Activated T-cell treated with anti-CD3 and anti-CD28 coated beads for 48 hours (primary cell): ENCODE data around the gene POLR3E.
A peak's percentile ranks its signal among the peaks of the same experiment; 100 is the strongest.
"Not testable (repeated sequence)": the region's sequence is repeated elsewhere in the genome, so short reads cannot be mapped to it uniquely, and the experiment has no call there.

Experiments used
- DNase-seq: peaks from one replicate; pipeline ENCODE4 v3.0.0-alpha.2; 2020; ENCODE audit warnings: low read depth

POLR3E gene

GRCh38 chr16:22366371-22366770 lies 69.2 kb downstream of the POLR3E start:
- DNase-seq = no peak

GRCh38 chr16:22366889-22367288 lies 69.7 kb downstream of the POLR3E start:
- no peak for DNase-seq

GRCh38 chr16:22368200-22368826 lies 71.1 kb downstream of the POLR3E start:
- not testable (repeated sequence) for DNase-seq

DNA sequence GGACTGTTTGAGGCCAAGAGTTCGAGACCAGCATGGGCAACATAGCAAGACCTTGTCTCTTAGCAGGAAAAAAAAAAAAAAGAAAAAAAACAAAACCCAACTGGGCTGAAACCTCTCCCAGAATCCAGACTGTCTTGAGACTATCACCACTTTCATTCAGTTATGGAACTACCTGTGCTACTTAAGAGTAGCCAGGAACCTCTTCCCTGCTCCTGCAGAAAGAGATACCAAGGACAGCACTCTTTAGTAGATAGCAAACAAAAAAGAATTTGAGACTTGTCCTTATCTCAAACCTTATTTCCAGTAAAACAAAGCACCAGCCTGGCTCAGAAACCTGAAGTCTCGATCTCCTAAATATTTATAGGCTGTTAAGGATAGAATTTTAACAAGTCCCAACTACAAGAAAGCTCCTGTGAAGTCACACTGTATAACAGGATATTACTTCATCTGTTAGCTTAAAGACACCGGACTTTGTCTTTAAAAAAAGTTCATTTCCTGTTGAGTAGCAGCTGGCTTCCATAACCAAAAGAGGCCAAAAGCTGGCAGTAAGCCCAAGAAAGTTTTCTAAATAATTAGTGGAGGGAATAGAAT lies 72.1 kb downstream of the POLR3E start:
- no peak for DNase-seq

DNA sequence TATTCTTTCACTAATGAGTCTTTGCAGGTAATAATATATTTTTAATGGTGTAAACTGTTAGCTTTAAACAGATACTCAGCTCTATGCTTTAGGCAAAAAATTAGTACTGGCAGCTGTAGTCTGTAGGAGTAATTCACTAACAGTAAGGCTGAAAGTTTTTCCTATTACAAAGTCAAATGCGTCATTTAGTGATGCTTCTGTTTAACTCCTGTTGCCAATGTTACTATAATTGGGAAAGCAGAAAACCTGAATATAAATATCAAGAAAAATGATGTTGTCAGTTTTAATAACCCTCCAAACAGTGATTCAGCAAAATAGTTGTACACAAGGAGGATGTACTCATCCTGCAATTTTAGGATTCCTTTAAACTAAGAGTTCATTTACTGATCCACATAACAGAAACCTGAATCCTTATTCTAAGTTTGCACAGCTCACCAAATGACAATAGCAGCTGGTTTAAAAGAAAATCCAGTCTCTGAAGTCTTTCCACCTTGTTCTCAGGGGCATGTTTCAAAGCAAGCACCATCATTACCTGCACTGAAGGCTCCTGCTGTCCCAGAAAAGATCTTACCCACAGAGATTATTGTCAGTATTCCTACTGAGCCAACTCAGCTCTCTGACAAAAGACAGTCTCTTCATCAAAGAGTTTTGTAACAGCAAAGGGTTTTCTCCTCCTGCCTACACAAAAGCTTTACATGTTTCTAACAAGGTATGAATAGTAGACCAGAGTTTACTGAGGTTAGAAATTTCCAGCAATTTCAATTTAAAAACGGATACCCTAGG lies 73.0 kb downstream of the POLR3E start:
- DNase-seq = no peak

DNA sequence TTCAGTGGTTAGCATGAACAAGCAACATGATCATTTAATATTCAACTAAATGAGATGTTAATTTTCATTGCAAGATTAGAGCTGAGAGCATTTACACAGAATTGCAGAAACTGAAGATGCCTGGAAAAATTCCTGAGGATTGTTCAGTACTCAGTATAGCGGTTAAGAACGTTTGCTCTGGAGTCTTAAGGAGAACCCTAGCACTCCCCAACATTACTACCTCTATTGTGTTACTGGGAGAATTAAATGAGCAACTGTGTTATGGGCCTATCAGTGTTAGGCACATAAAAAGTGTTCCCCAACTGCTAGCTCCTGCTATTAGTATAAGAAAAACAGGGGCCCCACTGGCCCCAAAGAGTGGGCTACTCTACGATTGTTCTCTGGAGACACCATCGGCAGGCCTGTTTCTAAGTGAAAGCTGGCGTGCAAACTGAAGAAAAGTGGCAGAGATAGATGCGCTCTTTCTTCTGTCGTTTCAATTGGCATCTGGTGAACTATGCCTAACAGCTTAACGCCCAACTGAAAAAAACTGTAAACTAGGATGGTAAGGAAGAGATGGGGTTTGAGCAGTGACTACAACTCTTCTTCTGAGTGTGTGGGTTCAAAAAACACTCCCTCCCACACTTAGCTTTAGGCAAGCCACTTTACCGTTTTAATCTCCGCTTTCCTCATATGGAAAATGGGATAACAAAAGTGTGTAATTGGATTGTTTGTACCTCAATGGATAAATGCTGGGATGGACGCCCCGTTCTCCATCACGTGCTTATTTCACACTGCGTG lies 75.9 kb downstream of the POLR3E start:
- DNase-seq = no peak

DNA sequence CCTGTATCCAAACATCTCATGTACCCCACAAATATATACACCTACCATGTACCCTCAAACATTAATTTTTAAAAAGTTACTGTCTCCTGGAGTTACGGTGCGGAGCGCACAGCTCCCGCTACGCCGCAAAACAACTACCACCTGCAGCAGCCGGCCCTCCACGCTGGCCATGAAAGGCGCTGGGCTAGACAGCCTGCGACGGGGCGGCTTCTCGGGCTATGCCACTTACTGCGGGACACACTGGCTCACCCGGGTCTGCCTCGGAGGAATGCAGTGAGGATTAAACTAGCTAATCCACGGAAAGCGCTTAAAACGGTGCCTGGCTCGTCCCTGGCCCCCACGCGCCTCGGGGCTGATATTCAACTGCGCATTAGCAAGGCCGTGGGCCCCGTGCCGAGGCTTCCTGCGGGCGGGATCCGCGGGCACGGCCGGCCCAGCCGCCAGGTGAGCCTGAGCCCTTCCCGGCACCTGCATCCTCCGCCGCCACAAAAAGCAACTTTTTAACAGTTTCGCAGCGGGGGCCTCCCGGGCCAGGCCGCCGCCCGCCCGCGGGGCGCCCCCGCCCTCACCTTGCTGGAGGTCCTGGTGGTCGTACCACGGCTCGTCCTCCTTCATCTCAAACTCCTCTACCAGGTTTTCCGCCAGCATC lies 76.6 kb downstream of the POLR3E start:
- peak; percentile 33 for DNase-seq

GRCh38 chr16:22374311-22375116 lies 77.3 kb downstream of the POLR3E start, which contains the start of gene CDR2:
Gene CDR2 (minus strand): TSS chr16:22374619. CDS start chr16:22374309, 310 bp downstream.
- DNase-seq = peak; percentile 96

DNA sequence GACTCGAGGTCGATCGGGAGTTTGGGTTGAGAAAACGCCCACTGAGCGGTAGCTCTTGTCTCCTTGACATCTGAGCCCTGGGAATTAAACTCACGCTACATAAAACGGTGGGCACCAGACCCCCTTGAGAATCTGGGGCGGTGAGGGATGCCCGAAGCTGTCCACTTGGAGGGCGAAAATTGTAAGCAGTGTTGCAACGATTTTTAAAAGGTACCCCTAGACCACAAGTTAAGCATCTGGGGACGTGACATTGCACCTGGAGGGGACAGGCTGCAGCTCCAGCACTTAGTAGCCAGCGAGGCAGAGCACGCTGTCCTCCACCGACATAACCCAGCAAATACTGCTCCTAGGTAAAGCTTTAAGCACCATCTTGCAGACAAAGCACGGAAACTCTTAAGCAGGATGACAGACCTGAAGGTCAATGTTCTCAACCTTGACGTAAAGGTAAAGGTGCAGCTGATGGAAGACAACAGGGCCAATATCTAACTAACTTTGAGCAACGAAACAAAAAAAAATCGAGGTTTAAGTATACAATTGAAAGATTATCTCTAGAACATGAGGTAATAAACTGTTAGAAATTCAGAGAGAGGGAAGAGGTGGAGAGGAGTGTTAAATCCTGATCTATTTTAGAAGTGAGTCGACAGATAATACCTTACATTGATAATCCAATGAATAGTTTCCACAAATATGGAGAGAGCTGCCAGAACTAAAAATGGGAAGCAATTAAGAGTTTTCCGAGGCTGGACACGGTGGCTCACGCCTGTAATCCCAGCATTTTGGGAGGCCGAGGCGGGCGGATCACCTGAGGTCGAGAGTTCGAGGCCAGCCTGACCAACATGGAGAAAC lies 78.1 kb downstream of the POLR3E start:
- no peak for DNase-seq

- DNase-seq = no peak
Measured at GRCh38 chr16:22375963-22376640, 78.9 kb downstream of the POLR3E start.

GRCh38 chr16:22379656-22380055 lies 82.4 kb downstream of the POLR3E start:
- DNase-seq = no peak

- DNase-seq = no peak
Measured at GRCh38 chr16:22380529-22380928, 83.3 kb downstream of the POLR3E start.

DNA sequence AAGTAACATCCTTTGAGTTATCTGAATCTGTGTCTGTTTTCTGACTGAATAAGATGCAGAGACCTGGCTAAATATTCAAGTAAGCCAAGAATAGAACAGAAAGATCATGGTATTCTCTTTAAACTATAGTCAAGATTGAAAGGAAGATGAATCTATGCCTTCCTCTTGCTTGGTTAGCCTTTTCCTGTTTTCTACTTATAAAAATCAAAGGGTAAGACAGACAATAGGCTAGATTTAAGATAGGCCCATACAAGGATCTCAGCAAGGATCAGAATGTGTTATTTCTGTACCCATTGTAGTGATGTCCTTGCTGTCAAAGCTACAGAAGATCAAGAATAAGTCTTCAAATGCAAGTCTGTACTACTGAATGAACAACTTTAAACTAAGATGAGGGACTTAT lies 84.2 kb downstream of the POLR3E start:
- no peak for DNase-seq

- no peak for DNase-seq
Measured at GRCh38 chr16:22383827-22384226, 86.6 kb downstream of the POLR3E start.
